Right lobe of liver (tissue), 4 donors: ENCODE data around the gene ZC2HC1C.

Experiments used
- CTCF ChIP-seq, 4 donors: fragments of 200-600 bp in 3 of 4; fragments of 450-650 bp in 1 of 4; IDR thresholded peaks; one replicate each; pipeline versions ENCODE4 v1.5.1 to v1.8.0; 2016 to 2022; ENCODE audit warnings: antibody characterized with exemption in 4 of 4, mild to moderate bottlenecking in 2 of 4
- POLR2A ChIP-seq: fragments of 450-650 bp; IDR thresholded peaks from one replicate; pipeline ENCODE4 v1.6.1; 2017; ENCODE audit warnings: antibody characterized with exemption, mild to moderate bottlenecking
- donor health status: DM: no; HTN: no; CAD: no.
- donor health status: DM: no; HTN: no; CAD: no.
- donor health status: DM: no; HTN: yes; CAD: no.

GRCh38 chr14:75125617-75126016 lies 56.2 kb downstream of the ZC2HC1C start:
- TF ChIP-seq CTCF (IDR thresholded peaks at IDR 0.05) (no peak), POLR2A (no peak)
